DMS153 treated with DMSO at 0.1 percent for 48 hours (cell line): Measurements from ENCODE around the gene SOX15.
"Not testable (repeated sequence)": the region's sequence is repeated elsewhere in the genome, so short reads cannot be mapped to it uniquely, and the experiment has no call there.

Experiments
- DNase-seq: peaks from one replicate; lab custom pipeline; 2025; ENCODE audit not compliant: unreplicated experiment; lab: John Stamatoyannopoulos, UW

SOX15 gene

DNA sequence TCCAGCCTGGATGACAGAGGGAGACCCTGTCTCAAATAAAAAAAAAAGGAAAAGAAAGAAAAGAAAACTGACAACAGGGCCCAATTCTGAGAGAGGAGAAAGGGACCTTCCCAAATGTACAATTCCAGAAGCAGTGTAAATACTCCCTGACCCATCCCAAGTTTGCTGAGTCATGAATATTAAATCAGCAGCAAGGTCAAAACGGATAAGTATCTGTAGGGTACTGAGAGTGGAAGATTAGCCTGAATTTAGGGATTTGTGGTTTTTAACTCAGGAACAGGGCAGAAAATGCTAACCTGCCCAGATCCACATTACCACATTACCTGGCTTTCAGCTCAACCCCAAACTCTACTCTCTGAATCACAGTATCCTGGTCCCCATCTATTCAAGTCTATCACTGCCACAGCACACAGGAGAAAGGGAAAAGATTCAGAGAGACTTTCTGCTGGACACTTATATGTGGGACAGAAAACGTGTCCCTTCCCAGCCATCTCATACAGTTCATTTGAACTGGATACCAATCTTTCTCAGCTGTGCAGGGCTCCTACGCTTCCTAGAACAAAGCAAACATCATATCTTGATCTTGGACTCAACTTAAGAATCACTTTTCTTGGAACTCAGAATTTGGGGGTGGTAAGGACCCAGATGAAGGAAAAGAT is 21.9 kb upstream of the SOX15 start:
- DNase-seq, result no peak

DNA sequence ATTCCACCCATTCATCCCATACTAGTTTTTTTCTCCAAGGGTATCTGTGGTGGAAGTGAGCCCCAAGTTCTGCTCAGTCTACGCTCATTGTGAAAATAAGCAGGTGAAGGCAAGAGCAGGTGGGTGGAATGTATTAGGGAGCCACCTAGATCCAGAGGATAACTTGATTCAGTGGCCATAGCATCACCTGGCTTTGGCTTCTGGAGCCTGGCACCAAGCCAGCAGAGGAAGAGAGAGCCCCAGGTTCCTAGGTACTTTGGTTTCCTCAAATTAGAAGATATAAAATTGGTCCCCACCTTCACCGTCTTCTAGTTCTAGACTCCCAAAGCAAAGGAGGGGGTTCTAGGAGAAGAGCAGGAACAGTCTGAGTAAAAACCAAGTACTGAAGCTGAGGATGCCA is 20.7 kb upstream of the SOX15 start:
- no peak for DNase-seq

DNA sequence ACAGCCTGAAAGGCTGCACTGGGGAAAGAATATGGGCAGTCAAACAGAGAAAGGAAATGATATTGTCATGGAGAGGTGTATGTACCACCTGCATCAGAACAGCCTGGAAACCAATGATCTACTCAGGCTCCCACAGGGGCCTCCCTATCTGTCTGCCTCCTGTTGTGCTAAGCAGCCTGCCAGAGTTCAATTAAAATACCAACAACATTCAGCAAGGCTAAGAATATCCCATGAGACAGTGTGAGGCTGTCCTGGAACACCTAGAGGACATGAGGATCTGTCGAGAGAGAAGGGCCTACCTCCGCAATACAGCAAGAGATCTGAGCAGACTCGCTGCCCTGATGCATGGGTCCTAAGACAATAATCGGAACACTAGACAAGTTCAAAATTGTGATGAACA is 16.4 kb upstream of the SOX15 start:
- no peak for DNase-seq

DNA sequence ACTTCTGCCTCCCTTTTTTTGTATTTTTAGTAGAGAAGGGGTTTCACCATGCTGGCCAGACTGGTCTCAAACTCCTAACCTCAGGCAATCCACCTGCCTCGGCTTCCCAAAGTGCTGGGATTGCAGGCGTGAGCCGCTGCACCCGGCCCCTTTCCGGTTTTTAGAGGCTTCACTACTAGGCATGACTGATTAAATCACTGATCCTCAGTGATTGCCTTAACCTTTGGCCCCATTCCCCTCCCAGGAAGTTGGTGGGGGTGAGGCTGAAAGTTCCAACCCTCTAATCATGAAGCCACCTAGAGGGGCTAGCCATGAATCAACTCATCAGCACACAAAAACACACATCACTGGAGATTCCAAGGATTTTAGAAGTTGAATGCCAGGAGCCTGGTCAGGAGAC is 7.7 kb upstream of the SOX15 start:
- not testable (repeated sequence) for DNase-seq

DNA sequence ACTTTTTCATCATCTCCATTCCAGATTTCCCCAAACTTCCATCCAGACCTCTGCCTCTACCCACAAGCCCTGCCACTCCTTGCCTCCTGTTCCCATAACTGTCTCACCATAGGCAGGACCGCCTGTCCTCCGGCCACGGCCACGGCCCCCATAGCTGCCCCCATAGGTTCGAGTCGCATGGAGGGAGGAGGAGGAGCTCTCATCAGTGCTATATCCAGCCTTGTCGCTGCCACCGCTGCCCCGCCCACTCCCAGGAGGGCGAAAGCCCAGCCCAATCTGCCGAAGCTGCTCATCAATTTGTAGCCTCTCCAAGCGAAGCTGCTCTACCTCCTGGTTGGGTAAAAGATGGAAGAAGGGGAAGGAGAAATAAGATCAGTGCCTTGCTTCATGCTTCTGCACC is 3.4 kb upstream of the SOX15 start:
- no peak for DNase-seq

DNA sequence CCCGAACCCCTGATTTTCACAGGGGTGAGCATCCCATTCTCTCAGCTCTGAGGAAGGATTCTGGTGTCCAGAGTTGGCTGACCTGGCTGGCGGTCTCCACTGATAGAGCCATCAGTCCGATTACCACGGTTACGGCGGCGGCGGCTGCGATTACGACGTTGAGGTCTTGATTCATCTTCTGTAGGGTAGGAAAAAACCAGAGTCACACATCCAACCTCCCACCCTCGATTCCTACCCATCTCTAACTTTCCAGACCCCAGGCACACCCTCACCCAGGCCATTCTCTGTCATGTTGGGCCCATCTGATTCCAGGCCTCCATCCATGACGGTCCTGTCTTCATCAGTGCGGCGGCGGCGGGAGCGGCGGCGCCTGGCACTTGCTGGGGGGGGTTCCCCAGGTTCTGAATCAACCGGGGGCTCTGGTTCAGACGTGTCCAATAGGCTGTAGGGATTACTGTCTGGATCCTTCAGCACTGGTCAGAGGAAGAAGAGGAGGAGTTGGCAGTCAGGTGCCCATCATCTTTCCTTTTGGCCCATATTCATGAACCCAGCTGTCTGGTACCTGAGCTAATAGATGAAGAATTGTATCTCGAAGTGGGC is 2.6 kb upstream of the SOX15 start:
- DNase-seq, result no peak

DNA sequence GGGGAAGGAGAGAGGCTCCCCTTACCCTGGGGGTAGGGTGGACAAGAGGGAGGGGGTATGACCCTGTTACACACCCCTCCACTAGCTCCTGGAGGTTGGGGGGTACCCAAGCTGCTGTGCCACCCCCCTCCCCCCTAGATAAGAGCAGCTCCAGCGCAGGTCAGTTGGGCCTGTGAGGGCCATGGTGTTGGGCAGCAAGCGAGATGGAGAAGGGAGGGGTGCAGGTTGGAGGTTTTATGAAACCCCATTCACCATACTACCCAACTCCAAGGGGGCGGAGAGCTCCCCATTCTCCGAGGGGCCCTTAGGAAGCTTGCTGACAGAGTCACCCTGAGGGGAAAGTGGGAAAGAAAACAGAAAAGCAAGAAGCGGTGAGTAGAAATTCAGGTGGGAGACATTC is 1.7 kb upstream of the SOX15 start:
- no peak for DNase-seq

DNA sequence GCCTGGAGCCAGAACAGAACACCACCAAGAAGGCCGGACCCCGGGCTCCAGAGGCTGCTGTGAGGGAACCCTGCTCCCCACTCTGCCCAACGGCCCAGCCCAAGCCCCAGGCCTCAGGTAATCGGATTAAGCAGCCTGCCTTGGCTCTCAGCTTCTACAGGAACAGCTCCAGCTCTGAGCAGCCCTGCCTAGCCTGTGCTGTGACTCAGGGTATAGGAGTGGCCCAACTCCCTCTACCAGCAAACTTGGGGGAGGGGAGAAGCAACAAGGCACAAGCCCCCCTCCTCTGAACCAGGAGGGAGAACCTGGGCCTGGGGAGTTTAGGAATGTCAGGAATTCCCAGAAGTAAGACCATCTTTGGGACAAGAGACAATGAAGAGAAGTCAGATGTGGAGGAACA is 849 bp upstream of the SOX15 start:
- DNase-seq, result no peak

DNA sequence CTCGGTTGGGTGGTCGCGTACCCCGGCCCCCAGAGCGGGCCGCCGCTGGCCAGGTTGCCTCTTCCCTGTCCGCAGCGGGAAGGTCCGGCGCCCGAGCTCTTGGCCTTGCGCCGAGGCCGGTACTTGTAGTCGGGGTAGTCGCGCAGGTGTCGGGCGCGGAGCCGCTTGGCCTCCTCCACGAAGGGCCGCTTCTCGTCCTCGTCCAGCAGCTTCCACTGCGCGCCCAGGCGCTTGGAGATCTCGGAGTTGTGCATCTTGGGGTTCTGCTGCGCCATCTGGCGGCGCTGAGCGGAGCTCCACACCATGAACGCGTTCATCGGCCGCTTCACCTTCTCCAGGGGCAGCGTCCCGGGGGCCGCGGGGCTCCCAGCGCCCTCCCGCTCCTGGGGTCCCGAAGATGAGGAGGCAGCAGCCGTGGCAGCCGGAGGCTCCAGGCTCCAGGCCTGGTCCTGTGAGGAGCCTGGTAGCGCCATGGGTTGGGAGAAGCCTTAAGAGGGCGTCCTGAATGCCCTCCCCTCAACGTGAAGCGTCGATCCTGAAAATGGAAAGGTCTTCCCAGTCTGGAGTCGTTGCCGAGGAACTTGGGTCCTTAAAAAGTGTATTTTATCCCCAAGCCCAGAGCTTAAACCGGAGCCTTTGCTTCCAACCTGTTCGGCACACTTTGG is 558 bp downstream of the SOX15 start:
- no peak for DNase-seq

DNA sequence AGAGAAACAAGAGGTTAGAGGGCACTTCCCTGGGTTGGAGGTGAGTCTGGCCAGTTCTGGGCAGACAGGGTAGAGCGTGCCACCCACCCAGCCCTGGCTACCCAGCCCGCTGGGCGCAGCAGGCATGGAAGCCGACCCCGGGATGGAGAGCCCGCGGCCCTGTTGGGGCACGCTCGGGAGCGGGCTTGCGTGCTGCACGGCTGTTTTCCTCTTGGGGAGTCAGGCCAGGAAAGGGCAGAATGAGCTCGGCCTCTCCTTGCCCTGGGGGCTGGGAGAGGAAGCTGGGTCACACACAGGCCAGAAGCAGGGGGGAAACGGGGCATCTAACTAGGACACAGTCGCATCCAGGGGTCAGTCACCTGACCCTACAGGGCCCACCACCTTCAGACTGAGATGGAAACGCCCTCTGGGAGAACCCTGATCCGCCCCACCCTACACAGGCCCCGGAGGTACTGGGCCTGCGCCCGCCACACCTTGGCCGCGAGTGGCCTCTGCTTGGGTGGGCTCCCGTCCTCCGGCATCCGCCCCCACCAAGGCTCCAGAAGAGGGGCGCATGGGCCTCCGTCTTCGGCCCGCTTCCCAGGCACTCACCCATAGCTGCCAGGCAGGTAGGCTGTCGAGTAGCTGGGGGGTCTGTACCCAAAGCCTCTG is 1.2 kb downstream of the SOX15 start:
- no peak for DNase-seq

DNA sequence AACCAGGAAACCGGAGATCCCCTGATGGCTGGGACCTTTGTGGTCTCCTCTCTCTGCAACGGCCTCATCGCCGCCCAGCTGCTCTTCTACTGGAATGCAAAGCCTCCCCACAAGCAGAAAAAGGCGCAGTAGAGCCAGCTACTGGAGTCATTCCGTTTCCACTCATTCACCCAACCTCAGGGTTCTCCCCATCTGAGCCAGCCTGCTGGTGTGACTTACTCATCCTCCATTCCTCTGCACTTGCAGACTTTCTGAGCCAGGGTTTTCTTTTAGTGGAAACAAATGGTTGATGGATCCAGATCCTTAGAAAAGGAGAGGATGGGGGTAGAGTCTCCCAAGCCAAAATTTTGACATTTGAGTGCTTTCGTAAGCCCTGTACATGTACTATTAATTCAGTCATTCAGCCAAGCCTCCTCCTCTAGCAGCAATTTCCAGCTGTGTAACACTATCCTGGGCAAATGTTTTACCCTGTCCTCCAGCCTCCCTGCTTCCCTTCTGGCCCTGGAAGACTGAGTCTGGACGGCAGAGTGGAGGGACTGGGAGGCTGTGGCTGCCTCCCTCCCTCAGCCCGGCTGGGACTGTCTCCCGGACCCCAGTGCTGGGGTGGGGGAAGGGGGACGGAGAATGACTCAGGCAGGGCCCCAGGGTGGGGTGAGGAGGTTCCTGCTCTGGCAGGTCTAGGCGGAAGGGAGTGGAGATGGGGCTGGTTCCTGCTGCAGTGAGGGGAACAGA is 2.3 kb downstream of the SOX15 start:
- no peak for DNase-seq

DNA sequence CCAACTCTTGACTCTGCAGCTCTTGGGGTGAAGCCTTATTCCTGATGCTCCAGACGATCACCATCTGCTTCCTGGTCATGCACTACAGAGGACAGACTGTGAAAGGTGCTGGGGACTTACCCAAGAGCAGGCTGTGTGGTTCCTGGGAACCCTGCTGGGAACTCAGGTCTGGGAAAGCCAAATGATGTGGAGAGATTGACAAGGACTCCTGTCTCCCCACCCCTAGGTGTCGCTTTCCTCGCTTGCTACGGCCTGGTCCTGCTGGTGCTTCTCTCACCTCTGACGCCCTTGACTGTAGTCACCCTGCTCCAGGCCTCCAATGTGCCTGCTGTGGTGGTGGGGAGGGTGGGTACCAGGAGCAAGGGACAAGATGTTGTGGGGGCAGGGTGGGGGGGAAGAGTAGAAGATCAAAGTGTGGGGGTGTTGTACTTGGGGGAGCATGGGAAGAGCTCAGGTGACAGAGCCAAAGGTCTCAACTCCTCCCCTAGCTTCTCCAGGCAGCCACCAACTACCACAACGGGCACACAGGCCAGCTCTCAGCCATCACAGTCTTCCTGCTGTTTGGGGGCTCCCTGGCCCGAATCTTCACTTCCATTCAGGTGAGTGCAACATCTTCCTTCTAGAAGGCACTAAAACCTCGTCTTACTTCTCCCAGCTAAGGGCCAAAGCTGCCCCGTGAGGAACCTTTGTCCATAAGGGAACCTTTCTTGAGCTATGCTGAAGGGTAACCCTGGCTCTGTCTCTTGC is 3.0 kb downstream of the SOX15 start:
- no peak for DNase-seq

DNA sequence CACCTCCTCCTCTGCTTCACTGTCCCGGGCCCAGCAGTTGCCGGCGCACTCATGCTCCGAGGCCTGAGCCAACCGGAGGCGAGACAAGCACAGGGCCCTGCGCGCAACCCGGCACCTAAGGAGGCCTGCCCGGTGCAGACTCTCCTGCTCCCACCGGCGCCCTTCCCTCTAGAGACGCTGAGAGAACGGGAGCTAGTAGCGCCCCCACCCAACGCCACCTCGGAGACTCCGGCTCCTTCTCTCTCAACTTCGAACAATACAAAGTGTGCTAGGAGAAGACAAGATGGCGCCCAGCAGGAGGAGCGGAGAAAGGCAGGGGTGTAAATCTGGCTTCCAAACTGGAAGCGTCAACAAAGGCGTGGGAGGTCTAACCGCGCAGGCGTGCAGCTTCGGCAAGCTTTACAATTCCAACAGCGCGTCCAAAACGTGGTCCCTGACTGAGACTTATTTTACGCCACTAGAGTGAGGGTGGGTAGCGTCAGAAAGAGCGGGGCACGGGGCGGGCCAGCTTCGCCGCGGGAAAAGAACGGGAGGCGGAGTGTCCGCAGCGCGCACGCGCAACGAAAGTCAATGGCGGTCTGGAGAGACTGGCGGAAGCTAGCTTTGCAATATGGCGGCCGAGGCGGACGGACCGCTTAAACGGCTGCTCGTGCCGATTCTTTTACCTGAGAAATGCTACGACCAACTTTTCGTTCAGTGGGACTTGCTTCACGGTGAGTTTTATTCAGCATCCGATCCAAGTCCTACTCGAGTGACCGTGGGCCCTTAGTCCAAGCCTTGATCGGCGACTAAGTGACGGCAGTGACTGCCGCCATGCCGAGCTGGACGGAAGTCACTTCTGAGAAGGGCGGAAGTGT is 6.4 kb downstream of the SOX15 start, which contains the start of gene MPDU1:
TSS of gene MPDU1 (plus strand) at position 600 of the 857 bp plus-strand sequence. CDS start at position 611, 11 bp downstream.
- DNase-seq, result peak; percentile 78

DNA sequence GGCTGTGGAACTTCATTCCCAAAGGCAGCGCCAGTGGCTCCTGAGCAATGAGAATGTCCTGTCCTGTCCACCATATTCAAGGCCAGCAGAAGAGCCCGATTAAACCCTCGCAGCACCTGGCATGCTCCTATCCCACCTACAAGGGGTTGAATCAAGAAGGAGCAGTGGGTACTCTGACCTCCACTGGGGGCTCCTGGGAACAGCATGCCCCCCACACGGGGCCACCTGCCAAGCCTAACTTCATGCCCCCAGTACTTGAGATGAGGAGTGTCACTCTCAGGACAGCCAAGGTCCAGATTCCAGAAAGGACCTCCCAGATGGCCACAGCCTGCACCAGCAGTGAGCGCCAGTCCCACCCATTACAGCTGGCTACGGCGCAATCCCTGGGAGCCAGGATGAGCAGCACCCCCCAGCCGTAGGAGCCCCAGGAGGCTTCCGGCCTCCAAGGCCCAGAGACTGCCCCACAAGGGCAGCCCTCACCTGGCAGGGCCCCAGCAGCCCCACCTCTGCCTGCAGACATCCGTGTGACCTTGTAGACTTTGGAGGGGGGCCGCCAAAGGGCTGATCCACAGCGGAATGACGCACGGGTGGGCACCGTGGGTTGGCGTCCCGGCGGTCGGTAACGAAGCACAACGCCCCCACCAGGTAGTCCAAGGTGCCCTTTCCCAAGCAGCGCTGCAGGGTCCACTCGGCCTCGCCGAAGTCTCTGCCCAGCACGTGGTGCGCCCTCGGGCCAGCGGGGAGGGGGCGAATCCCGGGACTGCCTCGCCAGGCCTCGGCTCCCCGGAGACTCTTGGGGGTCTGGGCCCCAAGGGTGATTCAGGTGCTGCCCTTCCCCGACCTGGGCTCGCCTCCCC is 7.3 kb downstream of the SOX15 start:
- no peak for DNase-seq

DNA sequence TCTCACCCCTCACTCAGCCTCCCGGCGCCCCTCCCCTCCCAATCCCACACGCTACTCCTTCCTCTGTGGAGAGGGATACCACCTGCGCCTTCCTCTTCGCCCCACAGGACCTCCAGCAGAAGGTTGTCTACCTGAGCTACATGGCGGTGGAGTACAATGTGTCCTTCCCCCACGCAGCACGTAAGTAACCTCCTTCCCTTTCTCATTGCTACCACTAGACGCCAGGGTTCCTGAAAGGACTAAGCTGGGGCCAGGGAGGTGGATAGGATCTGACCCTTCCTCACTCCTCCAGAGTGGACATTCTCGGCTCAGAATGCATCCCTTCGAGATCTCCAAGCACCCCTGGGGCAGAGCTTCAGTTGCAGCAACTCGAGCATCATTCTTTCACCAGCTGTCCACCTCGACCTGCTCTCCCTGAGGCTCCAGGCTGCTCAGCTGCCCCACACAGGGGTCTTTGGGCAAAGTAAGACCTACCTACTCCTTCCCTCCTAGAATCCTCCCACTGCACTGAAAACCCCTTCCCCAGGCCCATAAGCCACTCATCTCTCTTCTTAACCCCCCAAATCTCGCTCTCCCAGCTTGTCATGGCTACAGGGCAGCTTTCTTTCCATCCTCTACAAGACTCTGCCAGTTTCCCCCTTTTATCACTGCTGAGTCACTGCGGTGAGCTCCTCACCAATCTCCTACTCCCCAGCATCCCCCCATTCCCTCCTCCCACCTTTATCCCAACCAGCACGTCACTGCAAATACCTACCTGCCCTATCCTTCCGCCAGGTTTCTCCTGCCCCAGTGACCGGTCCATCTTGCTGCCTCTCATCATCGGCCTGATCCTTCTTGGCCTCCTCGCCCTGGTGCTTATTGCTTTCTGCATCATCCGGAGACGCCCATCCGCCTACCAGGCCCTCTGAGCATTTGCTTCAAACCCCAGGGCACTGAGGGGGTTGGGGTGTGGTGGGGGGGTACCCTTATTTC is 9.0 kb downstream of the SOX15 start:
- no peak for DNase-seq

DNA sequence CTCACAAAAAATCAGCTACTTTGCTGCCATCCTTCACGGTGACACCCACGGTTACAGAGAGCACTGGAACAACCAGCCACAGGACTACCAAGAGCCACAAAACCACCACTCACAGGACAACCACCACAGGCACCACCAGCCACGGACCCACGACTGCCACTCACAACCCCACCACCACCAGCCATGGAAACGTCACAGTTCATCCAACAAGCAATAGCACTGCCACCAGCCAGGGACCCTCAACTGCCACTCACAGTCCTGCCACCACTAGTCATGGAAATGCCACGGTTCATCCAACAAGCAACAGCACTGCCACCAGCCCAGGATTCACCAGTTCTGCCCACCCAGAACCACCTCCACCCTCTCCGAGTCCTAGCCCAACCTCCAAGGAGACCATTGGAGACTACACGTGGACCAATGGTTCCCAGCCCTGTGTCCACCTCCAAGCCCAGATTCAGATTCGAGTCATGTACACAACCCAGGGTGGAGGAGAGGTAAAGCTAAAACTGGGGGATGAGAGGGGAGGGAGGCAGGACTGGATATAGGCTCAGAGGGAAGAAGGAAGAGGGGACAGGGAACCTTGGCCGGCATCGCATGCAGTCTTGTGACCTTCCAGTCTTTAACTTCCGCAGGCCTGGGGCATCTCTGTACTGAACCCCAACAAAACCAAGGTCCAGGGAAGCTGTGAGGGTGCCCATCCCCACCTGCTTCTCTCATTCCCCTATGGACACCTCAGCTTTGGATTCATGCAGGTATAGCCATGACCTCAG is 9.9 kb downstream of the SOX15 start:
- DNase-seq, result no peak
